Muscle layer of colon (tissue), 2 donors: ENCODE data around the gene TTC23L.

Source experiments
- H3K27ac ChIP-seq: one replicate; pipeline ENCODE4 v1.7.0; 2013; ENCODE audit warnings: low read depth, mild to moderate bottlenecking, low read length, moderate library complexity
- H3K27me3 ChIP-seq, 2 donors: one replicate each; pipeline ENCODE4 v1.7.0; 2013; ENCODE audit warnings: low read length in 2 of 2, mild to moderate bottlenecking in 2 of 2; ENCODE audit not compliant: insufficient read depth in 2 of 2, control insufficient read depth in 1 of 2
- H3K36me3 ChIP-seq: one replicate; pipeline ENCODE4 v1.7.0; 2013; ENCODE audit warnings: mild to moderate bottlenecking, low read length; ENCODE audit not compliant: insufficient read depth
- H3K4me1 ChIP-seq: one replicate; pipeline ENCODE4 v1.7.0; 2013; ENCODE audit warnings: mild to moderate bottlenecking, low read length; ENCODE audit not compliant: insufficient read depth
- H3K4me3 ChIP-seq, 2 donors: one replicate each; pipeline ENCODE4 v1.7.0; 2013; ENCODE audit warnings: low read length in 2 of 2, low read depth in 1 of 2, mild to moderate bottlenecking in 1 of 2, moderate library complexity in 1 of 2
- H3K9ac ChIP-seq: one replicate; pipeline ENCODE4 v1.7.0; 2013; ENCODE audit warnings: low read length
- H3K9me3 ChIP-seq: one replicate; pipeline ENCODE4 v1.7.0; 2013; ENCODE audit warnings: mild to moderate bottlenecking, low read length
- donor health status: abdominal sarcoma.
- donor health status: Adenocarcinoma of cecum.

The TTC23L gene

GRCh38 chr5:34944044-34944443 is 105.1 kb downstream of the TTC23L start:
- Histone ChIP-seq H3K36me3 (peaks cover 32% of the 10 kb centered on the region), H3K9me3 (no peaks in the 10 kb centered on the region), H3K4me3 (no peak overlapping the region), H3K27ac (no peak overlapping the region), H3K4me1 (no peaks in the 10 kb centered on the region), H3K27me3 (no peaks in the 10 kb centered on the region), H3K9ac (no peak overlapping the region)

DNA sequence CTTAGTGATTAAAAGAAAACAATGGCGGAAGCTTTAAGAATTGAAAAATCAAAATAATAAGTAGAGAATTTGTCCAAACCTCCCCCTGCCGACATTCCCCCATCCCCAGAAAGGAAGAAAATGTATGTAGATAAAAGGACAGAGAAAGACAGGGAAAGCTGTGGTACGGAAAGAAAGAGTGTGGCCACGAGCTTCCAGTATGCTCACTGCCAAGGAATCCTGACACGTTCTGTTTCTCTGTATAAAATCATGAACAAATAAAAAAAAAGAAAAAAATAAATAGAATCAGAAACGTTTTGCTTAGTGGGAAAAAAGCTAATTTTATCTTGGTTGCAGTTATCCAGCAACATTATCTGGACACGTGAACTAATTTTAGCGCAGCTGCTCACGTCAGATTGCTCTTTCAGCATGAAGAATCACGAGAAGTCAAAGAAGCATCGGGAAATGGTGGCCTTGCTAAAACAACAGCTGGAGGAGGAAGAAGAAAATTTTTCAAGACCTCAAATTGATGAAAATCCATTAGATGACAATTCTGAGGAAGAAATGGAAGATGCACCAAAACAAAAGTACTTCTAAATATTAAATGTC is 105.6 kb downstream of the TTC23L start:
- Histone ChIP-seq H3K36me3 (peaks cover 32% of the 10 kb centered on the region), H3K4me1 (no peaks in the 10 kb centered on the region), H3K4me3 (no peak overlapping the region), H3K27me3 (no peaks in the 10 kb centered on the region), H3K9me3 (no peaks in the 10 kb centered on the region), H3K9ac (no peak overlapping the region), H3K27ac (no peak overlapping the region)
